ENCODE measurements around the gene CLIC4. TPM values are rescaled to one million over a fixed set of nuclear protein-coding genes. Genes with fewer than 3 reads are reported as not detected.

Gene CLIC4
- total and polyA plus RNA-seq, 2 of the 8 experiments (the other 6 are each of a cell fraction or from before 2014, with no cell fraction given) = 77.5 to 293 TPM

GRCh38 chr1:24779689-24780464 lies 34.6 kb downstream of the CLIC4 start:
- H3K27me3 ChIP-seq (replicated peaks in 1 of 4; ENCODE audit: control insufficient read depth in 3 of 4, extremely low read depth in 1 of 4, insufficient read depth in 3 of 4, low read length in 3 of 4) = no peaks in the 10 kb centered on the region
- H3K23me2 ChIP-seq (ENCODE audit: low read depth, low read length) = no peaks in the 10 kb centered on the region
- DNase-seq (ENCODE audit: low read depth in 1 of 2, low spot score in 2 of 2) (no peak), FAIRE-seq (no peak)
- H3K4me1 ChIP-seq (replicated peaks in 1 of 4; ENCODE audit: control insufficient read depth in 3 of 4, insufficient read depth in 4 of 4, low read length in 3 of 4) = peaks cover 0 to 2% (median 0%) of the 10 kb centered on the region in 4 experiments; a peak in 1 of 7 replicates
- H3K9me3 ChIP-seq (ENCODE audit: insufficient read depth in 2 of 2, low read depth in 1 of 2, low read length in 1 of 2) = no peaks in the 10 kb centered on the region
- H2AK5ac ChIP-seq (ENCODE audit: low read depth, low read length) = no peak overlapping the region
- H4K8ac ChIP-seq (ENCODE audit: extremely low read depth, insufficient read depth, low read length) = no peak overlapping the region
- no peak overlapping the region for H3K4me2 ChIP-seq (ENCODE audit: insufficient read depth in 1 of 2, low read depth in 2 of 2, low read length in 2 of 2)
- no peak overlapping the region for H4K5ac ChIP-seq (ENCODE audit: insufficient read length, low read depth, low read length)
- no peak overlapping the region for H3K4me3 ChIP-seq (ENCODE audit: extremely low read depth in 1 of 4, insufficient read depth in 2 of 4, low read depth in 3 of 4, low read length in 4 of 4)
- H2BK12ac ChIP-seq (ENCODE audit: low read depth, low read length) = no peak overlapping the region
- H2BK120ac ChIP-seq (replicated peaks; ENCODE audit: low read depth, low read length) = no peak overlapping the region
- peaks cover 8% of the 10 kb centered on the region; the same call in 1 of the 2 replicates for H3K79me1 ChIP-seq (ENCODE audit: low read depth, low read length)
- ChIA-PET POLR2A (ENCODE audit: partially characterized antibody) (interaction anchor here (0.6 to 1.5 kb wide), 3 partner anchors 13 to 35 kb away, joined by 3 to 4 read pairs (median 4); partner anchors contain the start of gene CLIC4), CTCF (ENCODE audit: partially characterized antibody) (interaction anchor here (0.8 to 3.8 kb wide), 4 partner anchors 9 to 234 kb away, joined by 3 to 10 read pairs (median 3); no protein-coding TSS in a partner anchor)
- WGBS, 2 experiments (ENCODE audit: extremely low coverage in 1 of 2, insufficient coverage in 1 of 2, insufficient read length in 1 of 2, insufficient replicate concordance in 2 of 2, low coverage in 1 of 2, low lambda C conversion rate in 2 of 2, missing lambda C conversion rate in 1 of 2) = 96 to 100% methylated on average over 2 to 5 of the region's 5 CpGs
- H3K56ac ChIP-seq (replicated peaks; ENCODE audit: insufficient read length, low read depth, low read length) = no peak overlapping the region
- peaks cover 8 to 32% of the 10 kb centered on the region in 2 experiments for H4K20me1 ChIP-seq (replicated peaks in 1 of 2; ENCODE audit: control insufficient read depth in 1 of 2, insufficient read depth in 2 of 2, low read length in 2 of 2)
- no peak overlapping the region for H2BK15ac ChIP-seq (ENCODE audit: low read length)
- no peaks in the 10 kb centered on the region; a peak in 1 of 8 replicates for H3K36me3 ChIP-seq (ENCODE audit: control insufficient read depth in 2 of 4, insufficient read depth in 4 of 4, low read length in 3 of 4)
- peaks cover 17 to 98% of the 10 kb centered on the region in 2 experiments for H3K79me2 ChIP-seq (ENCODE audit: control insufficient read depth in 1 of 2, insufficient read depth in 2 of 2, low read length in 2 of 2)
- no peak overlapping the region for H3K14ac ChIP-seq (ENCODE audit: insufficient read length)
- TF ChIP-seq POLR2A (IDR thresholded peaks at IDR 0.05; ENCODE audit: control extremely low read depth in 1 of 2, low read depth in 2 of 2, low read length in 2 of 2) (0 out of 3 replicates have a peak, but pooled peaks of 1 of the 2 experiments have one; percentile 20), MAFK (IDR thresholded peaks at IDR 0.05; ENCODE audit: low read depth, low read length) (no peak)
- no peak overlapping the region for H2BK5ac ChIP-seq (ENCODE audit: low read depth, low read length)
- no peak overlapping the region for H2AFZ ChIP-seq (ENCODE audit: low read length)
- H3K9ac ChIP-seq (replicated peaks in 1 of 4; ENCODE audit: extremely low read depth in 1 of 4, low read depth in 3 of 4, low read length in 3 of 4) = no peak overlapping the region
- H3K27ac ChIP-seq (ENCODE audit: low read depth, low read length) = no peak overlapping the region
- no peak overlapping the region for H3K23ac ChIP-seq (ENCODE audit: insufficient read length)
- H3K4ac ChIP-seq (replicated peaks; ENCODE audit: insufficient read length, low read depth, low read length) = no peak overlapping the region
- H4K91ac ChIP-seq (replicated peaks; ENCODE audit: insufficient read length, low read length) = no peak overlapping the region
- H3K18ac ChIP-seq (ENCODE audit: extremely low read depth, low read length) = no peak overlapping the region
- H2BK20ac ChIP-seq (ENCODE audit: low read length) = no peak overlapping the region
